ENCODE data around the gene TMEM240.

DNA sequence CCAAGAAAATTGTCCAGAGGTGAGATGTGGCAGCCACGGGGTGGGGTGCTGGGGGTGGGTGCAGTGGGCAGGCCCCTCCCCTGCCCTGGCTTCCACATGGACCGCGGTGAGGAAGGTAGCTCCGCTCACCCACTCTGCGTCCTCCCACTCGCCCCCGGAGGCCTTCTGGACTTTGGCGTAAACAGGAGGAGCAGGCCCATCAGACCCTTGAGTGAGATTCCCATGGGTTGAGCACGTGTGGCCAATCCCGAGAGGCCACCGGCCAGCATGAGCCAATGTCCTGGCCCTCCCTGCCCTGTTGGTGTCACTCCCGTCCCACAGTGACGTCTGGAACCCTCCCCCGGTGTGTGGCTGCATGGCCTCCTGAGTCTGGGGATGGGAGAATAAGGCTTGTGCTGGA is 8.2 kb upstream of the TMEM240 start:
- TF ChIP-seq, protein P1, sequence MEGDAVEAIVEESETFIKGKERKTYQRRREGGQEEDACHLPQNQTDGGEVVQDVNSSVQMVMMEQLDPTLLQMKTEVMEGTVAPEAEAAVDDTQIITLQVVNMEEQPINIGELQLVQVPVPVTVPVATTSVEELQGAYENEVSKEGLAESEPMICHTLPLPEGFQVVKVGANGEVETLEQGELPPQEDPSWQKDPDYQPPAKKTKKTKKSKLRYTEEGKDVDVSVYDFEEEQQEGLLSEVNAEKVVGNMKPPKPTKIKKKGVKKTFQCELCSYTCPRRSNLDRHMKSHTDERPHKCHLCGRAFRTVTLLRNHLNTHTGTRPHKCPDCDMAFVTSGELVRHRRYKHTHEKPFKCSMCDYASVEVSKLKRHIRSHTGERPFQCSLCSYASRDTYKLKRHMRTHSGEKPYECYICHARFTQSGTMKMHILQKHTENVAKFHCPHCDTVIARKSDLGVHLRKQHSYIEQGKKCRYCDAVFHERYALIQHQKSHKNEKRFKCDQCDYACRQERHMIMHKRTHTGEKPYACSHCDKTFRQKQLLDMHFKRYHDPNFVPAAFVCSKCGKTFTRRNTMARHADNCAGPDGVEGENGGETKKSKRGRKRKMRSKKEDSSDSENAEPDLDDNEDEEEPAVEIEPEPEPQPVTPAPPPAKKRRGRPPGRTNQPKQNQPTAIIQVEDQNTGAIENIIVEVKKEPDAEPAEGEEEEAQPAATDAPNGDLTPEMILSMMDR (IDR thresholded peaks at IDR 0.05): no peak
- TF ChIP-seq POLR2A (IDR thresholded peaks at IDR 0.05): no peak
